NCI-H2196 (cell line): Measurements from ENCODE around the gene BASP1.
A peak's percentile ranks its signal among the peaks of the same experiment; 100 is the strongest.
"Not testable (repeated sequence)": the region's sequence is repeated elsewhere in the genome, so short reads cannot be mapped to it uniquely, and the experiment has no call there.

Source experiments
- DNase-seq: peaks from one replicate; lab custom pipeline; 2025; ENCODE audit not compliant: unreplicated experiment; lab: John Stamatoyannopoulos, UW

The BASP1 gene

GRCh38 chr5:17190799-17191391 lies 26.5 kb upstream of the BASP1 start:
- no peak for DNase-seq

- not testable (repeated sequence) for DNase-seq
Observed at GRCh38 chr5:17191574-17191973, 25.9 kb upstream of the BASP1 start.

GRCh38 chr5:17192191-17192590 lies 25.2 kb upstream of the BASP1 start:
- no peak for DNase-seq

- no peak for DNase-seq
Observed at GRCh38 chr5:17196024-17196423, 21.4 kb upstream of the BASP1 start.

- DNase-seq = no peak
Observed at GRCh38 chr5:17196697-17197096, 20.7 kb upstream of the BASP1 start.

GRCh38 chr5:17203329-17204132 lies 13.9 kb upstream of the BASP1 start:
- peak; percentile 36 for DNase-seq

- no peak for DNase-seq
Observed at GRCh38 chr5:17204133-17204489, 13.3 kb upstream of the BASP1 start.

- DNase-seq = no peak
Observed at GRCh38 chr5:17206021-17206420, 11.4 kb upstream of the BASP1 start.

- DNase-seq = no peak
Observed at GRCh38 chr5:17212191-17212590, 5.2 kb upstream of the BASP1 start.

GRCh38 chr5:17212996-17213395 lies 4.4 kb upstream of the BASP1 start:
- DNase-seq = no peak

- DNase-seq = no peak
Observed at GRCh38 chr5:17213938-17214337, 3.5 kb upstream of the BASP1 start.

GRCh38 chr5:17214893-17215292 lies 2.5 kb upstream of the BASP1 start:
- DNase-seq = no peak

GRCh38 chr5:17215361-17215760 lies 2.1 kb upstream of the BASP1 start:
- DNase-seq = no peak

- DNase-seq = peak; percentile 56
Observed at GRCh38 chr5:17216176-17216973, 1.1 kb upstream of the BASP1 start.

GRCh38 chr5:17216974-17217492 lies 398 bp upstream of the BASP1 start:
- no peak for DNase-seq

- no peak for DNase-seq
Observed at GRCh38 chr5:17218353-17219005, 1.0 kb downstream of the BASP1 start.

GRCh38 chr5:17219006-17219422 lies 1.6 kb downstream of the BASP1 start:
- no peak for DNase-seq

- no peak for DNase-seq
Observed at GRCh38 chr5:17219469-17219868, 2.0 kb downstream of the BASP1 start.

GRCh38 chr5:17219992-17220391 lies 2.6 kb downstream of the BASP1 start:
- DNase-seq = no peak

GRCh38 chr5:17220469-17220868 lies 3.0 kb downstream of the BASP1 start:
- DNase-seq = no peak
